Liver (tissue), 9 donors: ENCODE results near the gene ANKS1A. TPM values are rescaled to one million over a fixed set of nuclear protein-coding genes. Genes with fewer than 3 reads are reported as not detected.

ENCODE experiments used
- DNase-seq: peaks from one replicate; pipeline ENCODE4 v3.0.0-alpha.2; 2017; ENCODE audit warnings: low spot score
- H3K27ac ChIP-seq, 2 donors: one replicate each; pipeline ENCODE4 v1.7.0; 2013; ENCODE audit warnings: inconsistent platforms in 2 of 2, low read length in 2 of 2, control low read depth in 1 of 2, low read depth in 1 of 2, mild to moderate bottlenecking in 1 of 2
- H3K27me3 ChIP-seq, 4 donors: one replicate each; pipeline versions ENCODE4 v1.6.1 to v1.7.0; 2013; ENCODE audit warnings: low read length in 3 of 4, inconsistent platforms in 1 of 4, mild to moderate bottlenecking in 1 of 4, moderate library complexity in 1 of 4; ENCODE audit not compliant: control insufficient read depth in 4 of 4, insufficient read depth in 4 of 4
- H3K36me3 ChIP-seq, 4 donors: one replicate each; pipeline versions ENCODE4 v1.6.1 to v1.7.0; 2013; ENCODE audit warnings: low read length in 3 of 4, mild to moderate bottlenecking in 3 of 4, low read depth in 1 of 4, moderate library complexity in 1 of 4; ENCODE audit not compliant: control insufficient read depth in 4 of 4, insufficient read depth in 3 of 4
- H3K4me1 ChIP-seq, 4 donors: one replicate each; pipeline versions ENCODE4 v1.6.1 to v1.7.0; 2013; ENCODE audit warnings: low read length in 3 of 4, mild to moderate bottlenecking in 3 of 4, moderate library complexity in 1 of 4; ENCODE audit not compliant: control insufficient read depth in 4 of 4, insufficient read depth in 4 of 4
- H3K4me3 ChIP-seq, 3 donors: one replicate each; pipeline versions ENCODE4 v1.6.1 to v1.7.0; 2013; ENCODE audit warnings: low read length in 3 of 3, control low read depth in 1 of 3, low read depth in 1 of 3, mild to moderate bottlenecking in 1 of 3
- H3K9ac ChIP-seq, 2 donors: one replicate each; pipeline ENCODE4 v1.7.0; 2013; ENCODE audit warnings: low read length in 2 of 2, mild to moderate bottlenecking in 2 of 2, moderate library complexity in 2 of 2, control low read depth in 1 of 2, low read depth in 1 of 2
- H3K9me3 ChIP-seq, 4 donors: one replicate each; pipeline versions ENCODE4 v1.6.1 to v1.7.0; 2013; ENCODE audit warnings: low read length in 3 of 4; ENCODE audit not compliant: control insufficient read depth in 4 of 4
- ATF3 ChIP-seq: IDR thresholded peaks from 2 replicates; pipeline ENCODE4 v1.6.1; 2016; ENCODE audit warnings: antibody characterized with exemption
- CTCF ChIP-seq: fragments of 150-350 bp; IDR thresholded peaks from 2 replicates; pipeline ENCODE4 v1.5.1; 2017; ENCODE audit warnings: improper control_type of control experiment, low read depth, low read length; ENCODE audit not compliant: missing input control
- EGR1 ChIP-seq, 2 donors: IDR thresholded peaks; 2 replicates each; pipeline ENCODE4 v1.6.1; 2016 to 2018; ENCODE audit warnings: antibody characterized with exemption in 2 of 2, low read depth in 2 of 2
- FOXA1 ChIP-seq: IDR thresholded peaks from 2 replicates; pipeline ENCODE4 v1.6.1; 2016; ENCODE audit warnings: antibody characterized with exemption
- FOXA2 ChIP-seq: IDR thresholded peaks from 2 replicates; pipeline ENCODE4 v1.6.1; 2016; ENCODE audit warnings: antibody characterized with exemption
- GABPA ChIP-seq, 2 donors: IDR thresholded peaks in 1 of 2; conservative IDR thresholded peaks in 1 of 2; 2 replicates each; pipeline ENCODE4 v1.6.1; 2016; ENCODE audit warnings: antibody characterized with exemption in 2 of 2, mild to moderate bottlenecking in 1 of 2, moderate library complexity in 1 of 2
- HNF4A ChIP-seq, 2 donors: conservative IDR thresholded peaks; 2 replicates each; pipeline ENCODE4 v1.6.1; 2016; ENCODE audit warnings: antibody characterized with exemption in 2 of 2, mild to moderate bottlenecking in 2 of 2
- JUND ChIP-seq, 2 donors: IDR thresholded peaks; 2 replicates each; pipeline ENCODE4 v1.6.1; 2016; ENCODE audit warnings: antibody characterized with exemption in 2 of 2
- NR2F2 ChIP-seq: IDR thresholded peaks from 2 replicates; pipeline ENCODE4 v1.6.1; 2016; ENCODE audit warnings: antibody characterized with exemption
- RAD21 ChIP-seq, 2 donors: IDR thresholded peaks; 2 replicates each; pipeline ENCODE4 v1.6.1; 2016; ENCODE audit warnings: antibody characterized with exemption in 2 of 2, mild to moderate bottlenecking in 2 of 2
- REST ChIP-seq: IDR thresholded peaks from 2 replicates; pipeline ENCODE4 v1.6.1; 2016; ENCODE audit warnings: antibody characterized with exemption, mild to moderate bottlenecking
- SP1 ChIP-seq: IDR thresholded peaks from 2 replicates; pipeline ENCODE4 v1.6.1; 2018; ENCODE audit warnings: antibody characterized with exemption, mild to moderate bottlenecking
- TAF1 ChIP-seq: conservative IDR thresholded peaks from 2 replicates; pipeline ENCODE4 v1.6.1; 2016; ENCODE audit warnings: antibody characterized with exemption, mild to moderate bottlenecking
- ZBTB33 ChIP-seq: IDR thresholded peaks from 2 replicates; pipeline ENCODE4 v1.6.1; 2016; ENCODE audit warnings: antibody characterized with exemption
- WGBS: extraction: QIAGEN DNeasy Blood & Tissue Kit; methylation state at CpG from one replicate; pipeline ENCODE4 v1.1.7; 2013; 5-methylcytosine and 5-hydroxymethylcytosine counted together
- polyA plus RNA-seq, 2 donors: library from polyadenylated mRNA; stranded (reverse) in 1 of 2; unstranded in 1 of 2; fragments of 200-250 nt in 1 of 2; fragments of >200 nt in 1 of 2; fragmentation: Nextera tagmentation in 1 of 2; extraction: Ambion mirVana in 1 of 2; gene quantifications; one replicate each; pipeline versions ENCODE4 v1.2.1 to v1.2.3, GENCODE V29; 2013 to 2015
- total RNA-seq, 2 donors: library from RNA; depleted of rRNA; stranded (reverse); fragments of >200 nt; gene quantifications; one replicate each; pipeline ENCODE4 v1.2.3, GENCODE V29; 2014
- donor health status: healthy.
- donor health status: healthy.
- donor health status: healthy.
- donor health status: healthy.
- donor health status: healthy.

ANKS1A gene
- total and polyA plus RNA-seq, 4 donors, result 4.3 to 18.7 (median 6.7) TPM

- DNase-seq, result no peak
- no peak overlapping the region for H3K9ac ChIP-seq
- H3K4me3 ChIP-seq, result no peak overlapping the region
- 98% methylated on average over 1 of the region's 1 CpG for WGBS
- peaks cover 0 to 27% (median 21%) of the 10 kb centered on the region in 4 donors for H3K36me3 ChIP-seq
- H3K27me3 ChIP-seq, result no peaks in the 10 kb centered on the region
- no peak overlapping the region for H3K27ac ChIP-seq
- H3K9me3 ChIP-seq, result no peaks in the 10 kb centered on the region
- H3K4me1 ChIP-seq, result no peaks in the 10 kb centered on the region
- TF ChIP-seq SP1 (no peak), JUND (IDR thresholded peaks at IDR 0.05) (no peak), NR2F2 (no peak)
Measured at GRCh38 chr6:34851361-34851760, 37.7 kb upstream of the ANKS1A start.

GRCh38 chr6:34852406-34853085, 36.5 kb upstream of the ANKS1A start:
- peaks cover 5 to 39% (median 33%) of the 10 kb centered on the region in 4 donors for H3K36me3 ChIP-seq
- no peak overlapping the region for H3K9ac ChIP-seq
- no peak for DNase-seq
- H3K9me3 ChIP-seq, result no peaks in the 10 kb centered on the region
- no peaks in the 10 kb centered on the region for H3K4me1 ChIP-seq
- no peak overlapping the region for H3K27ac ChIP-seq
- no peaks in the 10 kb centered on the region for H3K27me3 ChIP-seq
- no peak for TF ChIP-seq NR2F2
- TF ChIP-seq FOXA1, result no peak
- no peak for TF ChIP-seq HNF4A (conservative IDR thresholded peaks at IDR 0.05)
- TF ChIP-seq FOXA2, result no peak
- TF ChIP-seq JUND (IDR thresholded peaks at IDR 0.05), result no peak
- TF ChIP-seq ATF3, result no peak
- TF ChIP-seq REST, result no peak
- TF ChIP-seq GABPA (IDR thresholded peaks at IDR 0.05 in 1 of 2, conservative IDR thresholded peaks at IDR 0.05 in 1 of 2), result no peak
- TF ChIP-seq RAD21 (IDR thresholded peaks at IDR 0.05), result no peak
- no peak for TF ChIP-seq CTCF
- TF ChIP-seq TAF1, result no peak
- no peak for TF ChIP-seq ZBTB33
- no peak for TF ChIP-seq SP1
- no peak for TF ChIP-seq EGR1 (IDR thresholded peaks at IDR 0.05; ENCODE audit: low read depth in 2 of 2)
- H3K4me3 ChIP-seq, result no peak overlapping the region
- WGBS, result 91% methylated on average over 4 of the region's 4 CpGs
